Lower lobe of right lung (tissue), 2 donors: ENCODE data around the gene SLC22A3. TPM values are rescaled to one million over a fixed set of nuclear protein-coding genes. Genes with fewer than 3 reads are reported as not detected.
"Not testable (repeated sequence)": the region's sequence is repeated elsewhere in the genome, so short reads cannot be mapped to it uniquely, and the experiment has no call there.

ENCODE experiments used
- ATAC-seq, 2 donors: fragments of 200-7000 bp; cut with Tn5 transposase; one replicate each; pipeline ENCODE4 v1.9.1; 2020 to 2022; ENCODE audit warnings: mild to moderate bottlenecking in 2 of 2, moderate library complexity in 2 of 2
- DNase-seq: peaks from one replicate; pipeline ENCODE4 v3.0.0-alpha.2; 2020
- H3K27ac ChIP-seq: fragments of 200-600 bp; one replicate; pipeline ENCODE4 v1.8.0; 2022
- H3K27me3 ChIP-seq: fragments of 200-600 bp; one replicate; pipeline ENCODE4 v1.8.0; 2022; ENCODE audit warnings: low read depth
- H3K36me3 ChIP-seq: fragments of 200-600 bp; one replicate; pipeline ENCODE4 v1.8.0; 2022; ENCODE audit warnings: mild to moderate bottlenecking
- H3K4me1 ChIP-seq: fragments of 200-600 bp; one replicate; pipeline ENCODE4 v1.8.0; 2022
- H3K4me3 ChIP-seq: fragments of 200-600 bp; one replicate; pipeline ENCODE4 v1.8.0; 2022; ENCODE audit warnings: mild to moderate bottlenecking
- H3K9me3 ChIP-seq: fragments of 200-600 bp; one replicate; pipeline ENCODE4 v1.8.0; 2022
- intact Hi-C: fragments of 100-400 bp; cut with DNase I; formaldehyde crosslinking; loops from one replicate; pipeline ENCODE4 v1.11.0; 2022
- total RNA-seq: library from RNA; stranded (reverse); fragmentation: NEBNext Ultra II Directional; extraction: Animal tissue kit (Norgen Biotek cat#: 25700); gene quantifications from one replicate; pipeline ENCODE4 v1.2.1, GENCODE V29; 2021
- TF ChIP-seq, protein P1 (sequence below): fragments of 200-600 bp; IDR thresholded peaks from one replicate; pipeline ENCODE4 v1.8.0; 2022; ENCODE audit warnings: antibody characterized with exemption, mild to moderate bottlenecking
- donor health status: DM: no; HTN: yes; CAD: no; lungs with severe emphysema.

Gene SLC22A3
- total RNA-seq, 1 donor from 2014 or later: 37.7 TPM

DNA sequence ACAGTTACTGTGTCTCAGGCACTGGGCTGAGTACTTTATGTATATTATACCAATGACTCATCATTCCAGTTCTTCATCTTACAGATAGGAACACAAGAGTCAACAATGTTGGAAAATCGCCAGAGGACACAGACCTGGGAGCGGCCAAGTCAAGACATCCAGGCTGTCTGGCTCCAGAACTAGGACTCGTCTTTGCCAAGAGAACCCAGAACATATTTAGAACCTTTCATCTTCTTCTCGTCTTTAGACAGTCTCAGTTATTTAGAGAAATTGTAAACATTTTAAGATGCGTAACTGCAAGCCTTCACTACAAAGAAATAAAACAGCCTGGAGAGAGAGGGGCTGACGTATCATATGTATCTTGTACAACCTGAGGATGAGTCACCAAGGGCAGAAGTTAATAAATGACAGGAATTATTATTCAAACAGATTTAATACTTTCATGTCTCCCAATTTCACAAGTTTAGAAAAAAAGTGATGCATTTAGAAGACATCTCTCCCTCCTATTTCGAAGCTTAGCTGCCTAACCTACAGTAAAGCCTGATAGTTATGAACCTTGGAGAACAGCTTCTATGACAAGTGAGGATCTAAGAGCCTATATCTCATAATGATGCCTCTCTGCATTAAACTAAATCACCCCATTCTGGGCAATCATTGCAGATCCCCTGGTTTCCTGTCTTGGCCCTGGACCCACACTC is 43.4 kb downstream of the SLC22A3 start:
- DNase-seq: no peak

DNA sequence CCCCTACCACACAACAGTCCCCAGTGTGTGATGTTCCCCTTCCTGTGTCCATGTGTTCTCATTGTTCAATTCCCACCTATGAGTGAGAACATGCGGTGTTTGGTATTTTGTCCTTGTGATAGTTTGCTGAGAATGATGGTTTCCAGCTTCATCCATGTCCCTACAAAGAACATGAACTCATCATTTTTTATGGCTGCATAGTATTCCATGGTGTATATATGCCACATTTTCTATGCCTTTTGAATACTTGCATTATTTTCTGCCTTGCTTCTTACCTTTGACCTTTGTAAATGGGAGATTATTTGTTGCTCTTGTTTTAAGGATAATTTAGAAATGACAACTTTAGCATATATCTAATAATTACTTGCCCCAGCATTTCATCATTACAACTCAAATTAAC is 45.3 kb downstream of the SLC22A3 start:
- H3K4me1 ChIP-seq, H3K9me3 ChIP-seq, H3K4me3 ChIP-seq, intact Hi-C loops, H3K27me3 ChIP-seq, ATAC-seq, H3K27ac ChIP-seq, DNase-seq, H3K36me3 ChIP-seq: not testable (repeated sequence)

More for the DNA sequence above, 43.4 kb downstream of the SLC22A3 start:
- Histone ChIP-seq H3K9me3 (no peaks in the 10 kb centered on the region), H3K36me3 (no peaks in the 10 kb centered on the region), H3K27me3 (no peaks in the 10 kb centered on the region), H3K4me1 (peaks cover 6% of the 10 kb centered on the region), H3K27ac (no peak overlapping the region), H3K4me3 (no peak overlapping the region)
- ATAC-seq: no peak
- intact Hi-C loops: no loop called here
- TF ChIP-seq, protein P1, sequence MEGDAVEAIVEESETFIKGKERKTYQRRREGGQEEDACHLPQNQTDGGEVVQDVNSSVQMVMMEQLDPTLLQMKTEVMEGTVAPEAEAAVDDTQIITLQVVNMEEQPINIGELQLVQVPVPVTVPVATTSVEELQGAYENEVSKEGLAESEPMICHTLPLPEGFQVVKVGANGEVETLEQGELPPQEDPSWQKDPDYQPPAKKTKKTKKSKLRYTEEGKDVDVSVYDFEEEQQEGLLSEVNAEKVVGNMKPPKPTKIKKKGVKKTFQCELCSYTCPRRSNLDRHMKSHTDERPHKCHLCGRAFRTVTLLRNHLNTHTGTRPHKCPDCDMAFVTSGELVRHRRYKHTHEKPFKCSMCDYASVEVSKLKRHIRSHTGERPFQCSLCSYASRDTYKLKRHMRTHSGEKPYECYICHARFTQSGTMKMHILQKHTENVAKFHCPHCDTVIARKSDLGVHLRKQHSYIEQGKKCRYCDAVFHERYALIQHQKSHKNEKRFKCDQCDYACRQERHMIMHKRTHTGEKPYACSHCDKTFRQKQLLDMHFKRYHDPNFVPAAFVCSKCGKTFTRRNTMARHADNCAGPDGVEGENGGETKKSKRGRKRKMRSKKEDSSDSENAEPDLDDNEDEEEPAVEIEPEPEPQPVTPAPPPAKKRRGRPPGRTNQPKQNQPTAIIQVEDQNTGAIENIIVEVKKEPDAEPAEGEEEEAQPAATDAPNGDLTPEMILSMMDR: no peak

DNA sequence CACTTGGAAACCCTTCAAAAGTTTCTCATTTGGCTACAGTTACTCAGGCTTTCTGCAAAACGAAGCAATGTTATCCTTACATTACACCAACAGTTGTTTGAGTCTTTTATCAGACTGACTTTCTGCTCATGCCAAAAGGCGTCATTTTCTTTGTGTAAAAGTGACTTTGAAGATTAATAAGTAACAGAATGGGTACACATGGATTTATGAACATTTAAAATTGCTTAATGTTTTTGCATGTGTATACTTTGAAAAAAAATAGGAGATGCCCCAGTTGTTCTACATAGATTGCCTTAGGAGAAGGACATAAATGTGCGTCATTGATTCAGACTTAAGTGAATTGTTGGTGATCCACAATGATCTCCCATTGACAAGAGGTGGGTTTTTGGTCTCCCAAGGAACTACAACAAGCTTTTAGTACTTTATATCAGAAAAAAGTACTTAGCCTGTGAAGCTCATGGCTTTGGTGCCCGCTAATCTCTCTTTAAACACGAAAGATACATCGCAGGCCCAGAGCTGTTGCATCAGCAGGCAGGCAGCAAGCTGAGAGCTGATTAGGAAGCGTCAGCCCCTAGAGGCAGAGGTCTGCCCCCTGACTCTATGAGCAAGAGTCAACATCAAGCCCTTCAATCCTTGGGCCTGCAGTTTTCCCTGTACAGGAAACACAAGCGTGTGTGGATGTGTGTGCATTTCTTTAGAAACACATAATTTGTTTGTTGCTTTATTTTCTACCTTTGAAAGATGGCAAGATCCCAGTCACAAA is 45.9 kb downstream of the SLC22A3 start:
- TF ChIP-seq, protein P1: no peak
- ATAC-seq: peak; percentile 47 to 70

DNA sequence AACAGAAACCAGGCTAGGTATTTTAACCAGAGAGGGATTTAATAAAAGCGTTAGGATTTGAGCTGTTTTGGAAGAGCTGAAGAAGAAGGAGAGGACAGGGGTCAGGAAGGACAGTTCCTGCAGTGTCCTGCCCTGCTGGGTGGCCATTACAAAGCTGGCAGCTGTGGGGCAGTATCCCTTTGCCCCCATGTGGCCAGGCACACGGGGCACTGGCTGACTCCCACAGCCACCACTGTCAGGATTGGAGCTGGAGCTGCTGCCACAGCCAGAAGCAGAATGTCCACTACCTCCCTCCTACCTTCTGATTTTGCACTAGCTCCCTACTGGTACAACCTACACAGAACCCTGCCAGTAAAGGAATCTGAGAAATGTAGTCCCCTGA is 46.5 kb downstream of the SLC22A3 start:
- peaks cover 6% of the 10 kb centered on the region for H3K4me1 ChIP-seq
- no peaks in the 10 kb centered on the region for H3K27me3 ChIP-seq
- ATAC-seq: peak; percentile 37 to 51
- no peaks in the 10 kb centered on the region for H3K36me3 ChIP-seq
- H3K9me3 ChIP-seq: no peaks in the 10 kb centered on the region
- H3K27ac ChIP-seq: no peak overlapping the region
- H3K4me3 ChIP-seq: no peak overlapping the region
- intact Hi-C loops: no loop called here
- TF ChIP-seq, protein P1: no peak
- DNase-seq: no peak

More for the DNA sequence above, 45.9 kb downstream of the SLC22A3 start:
- Histone ChIP-seq H3K27ac (no peak overlapping the region), H3K4me3 (no peak overlapping the region), H3K9me3 (no peaks in the 10 kb centered on the region), H3K36me3 (no peaks in the 10 kb centered on the region), H3K27me3 (no peaks in the 10 kb centered on the region), H3K4me1 (peaks cover 6% of the 10 kb centered on the region)
- intact Hi-C loops: no loop called here
- no peak for DNase-seq

DNA sequence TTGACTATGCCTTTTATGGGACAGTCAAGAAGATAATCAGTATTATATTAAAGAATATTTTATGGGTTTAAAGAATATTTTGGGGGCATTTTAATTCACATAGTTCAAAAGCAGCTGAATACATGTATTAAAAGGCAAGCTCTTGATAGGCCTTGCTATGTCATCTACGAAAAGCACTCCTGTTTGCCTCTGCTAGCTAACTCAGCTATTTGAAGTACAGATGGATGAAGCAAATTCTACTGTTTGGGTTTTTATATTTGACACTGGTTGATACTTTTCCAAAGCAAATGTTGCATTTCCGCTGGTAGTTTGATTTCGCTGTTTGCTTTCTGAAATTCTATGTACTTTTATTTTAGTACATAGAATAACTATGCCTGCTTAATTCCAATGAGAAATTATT is 47.0 kb downstream of the SLC22A3 start:
- ATAC-seq (no peak), DNase-seq (no peak)
- H3K4me3 ChIP-seq: no peak overlapping the region
- H3K27me3 ChIP-seq: no peaks in the 10 kb centered on the region
- no peaks in the 10 kb centered on the region for H3K9me3 ChIP-seq
- intact Hi-C loops: no loop called here
- no peaks in the 10 kb centered on the region for H3K36me3 ChIP-seq
- no peak overlapping the region for H3K27ac ChIP-seq
- TF ChIP-seq, protein P1: no peak
- peaks cover 6% of the 10 kb centered on the region for H3K4me1 ChIP-seq

DNA sequence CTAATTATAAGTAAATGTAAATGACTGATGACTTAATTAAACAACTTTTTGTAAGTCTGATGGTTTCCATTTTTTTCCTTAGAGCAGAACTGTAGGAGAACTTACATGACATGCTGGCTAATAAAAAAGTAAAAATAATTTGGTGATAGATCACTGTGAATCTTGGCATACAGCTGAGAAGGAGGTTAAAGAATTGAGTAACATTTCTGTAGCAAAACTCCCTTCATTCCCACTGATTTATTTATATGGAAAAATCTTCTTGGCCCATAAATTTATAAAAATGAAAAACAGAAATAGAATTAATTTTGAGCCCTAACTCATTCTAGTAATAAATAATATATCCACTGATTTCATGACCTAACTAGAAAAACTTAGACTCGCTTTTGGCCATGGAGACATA is 48.1 kb downstream of the SLC22A3 start:
- H3K9me3 ChIP-seq: no peaks in the 10 kb centered on the region
- no peaks in the 10 kb centered on the region for H3K36me3 ChIP-seq
- peaks cover 6% of the 10 kb centered on the region for H3K4me1 ChIP-seq
- no peak overlapping the region for H3K4me3 ChIP-seq
- intact Hi-C loops: no loop called here
- H3K27me3 ChIP-seq: no peaks in the 10 kb centered on the region
- DNase-seq (no peak), ATAC-seq (no peak)
- TF ChIP-seq, protein P1: no peak
- H3K27ac ChIP-seq: no peak overlapping the region
